H9 (cell line): ENCODE measurements around the gene NRXN3. TPM values are rescaled to one million over a fixed set of nuclear protein-coding genes. Genes with fewer than 3 reads are reported as not detected.

ENCODE experiments used
- DNase-seq: peaks from one replicate; pipeline ENCODE4 v3.0.0-alpha.2; 2017
- H2AFZ ChIP-seq: one replicate; pipeline ENCODE4 v1.6.1; 2013; ENCODE audit warnings: mild to moderate bottlenecking, low read length, control low read depth, moderate library complexity
- H2AK5ac ChIP-seq: 2 replicates; pipeline ENCODE4 v1.6.1; 2013; ENCODE audit warnings: low read length, control low read depth, mixed read lengths; ENCODE audit not compliant: insufficient read length
- H2BK120ac ChIP-seq: one replicate; pipeline ENCODE4 v1.6.1; 2013; ENCODE audit warnings: low read depth, mild to moderate bottlenecking, low read length, control low read depth, inconsistent platforms; ENCODE audit not compliant: poor library complexity, severe bottlenecking
- H2BK12ac ChIP-seq: 2 replicates; pipeline ENCODE4 v1.6.1; 2013; ENCODE audit warnings: low read length, control low read depth, mixed read lengths, low read depth; ENCODE audit not compliant: insufficient read length
- H2BK15ac ChIP-seq: 2 replicates; pipeline ENCODE4 v1.6.1; 2013; ENCODE audit warnings: low read depth, low read length, control low read depth
- H2BK20ac ChIP-seq: one replicate; pipeline ENCODE4 v1.6.1; 2013; ENCODE audit warnings: low read depth, mild to moderate bottlenecking, low read length, control low read depth, inconsistent platforms; ENCODE audit not compliant: poor library complexity, severe bottlenecking
- H2BK5ac ChIP-seq: 2 replicates; pipeline ENCODE4 v1.6.1; 2013; ENCODE audit warnings: low read length, control low read depth, mixed read lengths; ENCODE audit not compliant: insufficient read length
- H3K14ac ChIP-seq: 2 replicates; pipeline ENCODE4 v1.6.1; 2013; ENCODE audit warnings: low read length, control low read depth; ENCODE audit not compliant: insufficient read depth
- H3K18ac ChIP-seq: 2 replicates; pipeline ENCODE4 v1.6.1; 2013; ENCODE audit warnings: low read depth, mild to moderate bottlenecking, mixed read lengths, low read length, control low read depth; ENCODE audit not compliant: insufficient read length
- H3K23ac ChIP-seq: 2 replicates; pipeline ENCODE4 v1.6.1; 2013; ENCODE audit warnings: low read length, control low read depth, mixed read lengths, low read depth; ENCODE audit not compliant: insufficient read length
- H3K23me2 ChIP-seq: 2 replicates; pipeline ENCODE4 v1.6.1; 2013; ENCODE audit warnings: low read depth, mild to moderate bottlenecking, mixed read lengths, low read length, control low read depth; ENCODE audit not compliant: insufficient read length, poor library complexity, severe bottlenecking
- H3K27ac ChIP-seq: 2 replicates; pipeline ENCODE4 v1.5.1; 2013; ENCODE audit warnings: low read length, control low read depth, mixed read lengths, low read depth; ENCODE audit not compliant: insufficient read length
- H3K27me3 ChIP-seq: 2 replicates; pipeline ENCODE4 v1.6.1; 2013; ENCODE audit warnings: low read length, control low read depth, inconsistent platforms; ENCODE audit not compliant: insufficient read depth
- H3K4ac ChIP-seq: 2 replicates; pipeline ENCODE4 v1.6.1; 2013; ENCODE audit warnings: low read depth, mild to moderate bottlenecking, control low read depth, inconsistent platforms, low read length, moderate library complexity
- H3K4me1 ChIP-seq: 2 replicates; pipeline ENCODE4 v1.6.1; 2013; ENCODE audit warnings: low read length, control low read depth, inconsistent platforms; ENCODE audit not compliant: insufficient read depth
- H3K4me2 ChIP-seq: 2 replicates; pipeline ENCODE4 v1.6.1; 2013; ENCODE audit warnings: low read length, control low read depth, mixed read lengths; ENCODE audit not compliant: insufficient read length, insufficient read depth
- H3K56ac ChIP-seq: 2 replicates; pipeline ENCODE4 v1.6.1; 2013; ENCODE audit warnings: low read depth, mild to moderate bottlenecking, mixed read lengths, low read length, control low read depth; ENCODE audit not compliant: insufficient read length
- H3K79me1 ChIP-seq: 2 replicates; pipeline ENCODE4 v1.6.1; 2013; ENCODE audit warnings: low read depth, mild to moderate bottlenecking, moderate library complexity, low read length, control low read depth, inconsistent platforms; ENCODE audit not compliant: insufficient read depth, poor library complexity, severe bottlenecking
- H3K79me2 ChIP-seq: 2 replicates; pipeline ENCODE4 v1.6.1; 2013; ENCODE audit warnings: low read length, control low read depth, inconsistent platforms; ENCODE audit not compliant: insufficient read depth
- H3K9ac ChIP-seq: 2 replicates; pipeline ENCODE4 v1.6.1; 2013; ENCODE audit warnings: low read length, control low read depth, mixed read lengths; ENCODE audit not compliant: insufficient read length; ENCODE audit errors: extremely low read depth
- H3K9me3 ChIP-seq: one replicate; pipeline ENCODE4 v1.6.1; 2013; ENCODE audit warnings: low read depth, low read length, inconsistent platforms; ENCODE audit not compliant: control insufficient read depth
- H3T11ph ChIP-seq: one replicate; pipeline ENCODE4 v1.6.1; 2013; ENCODE audit warnings: mild to moderate bottlenecking, low read length, control low read depth, inconsistent platforms
- H4K20me1 ChIP-seq: one replicate; pipeline ENCODE4 v1.6.1; 2013; ENCODE audit not compliant: control insufficient read depth, insufficient read length, insufficient read depth
- H4K5ac ChIP-seq: 2 replicates; pipeline ENCODE4 v1.6.1; 2013; ENCODE audit warnings: low read depth, mild to moderate bottlenecking, mixed read lengths, low read length, control low read depth; ENCODE audit not compliant: insufficient read length
- H4K8ac ChIP-seq: replicated peaks from 2 replicates; pipeline ENCODE4 v1.6.1; 2013; ENCODE audit warnings: low read length, control low read depth, mixed read lengths, low read depth; ENCODE audit not compliant: insufficient read length
- H4K91ac ChIP-seq: 2 replicates; pipeline ENCODE4 v1.6.1; 2013; ENCODE audit warnings: low read depth, mild to moderate bottlenecking, moderate library complexity, mixed read lengths, low read length, control low read depth; ENCODE audit not compliant: insufficient read length
- H3K27ac Mint-ChIP-seq, 3 experiments: 2 replicates in 2 of 3; 3 replicates in 1 of 3; pipeline ENCODE4 v1.8.0; 2020 to 2021; ENCODE audit warnings: mixed read lengths in 3 of 3, mild to moderate bottlenecking in 1 of 3, moderate library complexity in 1 of 3
- H3K27me3 Mint-ChIP-seq: 2 replicates; pipeline ENCODE4 v1.8.0; 2021; ENCODE audit warnings: low read depth, mild to moderate bottlenecking, moderate library complexity, mixed read lengths
- H3K36me3 Mint-ChIP-seq, 3 experiments: 2 replicates in 2 of 3; 3 replicates in 1 of 3; pipeline ENCODE4 v1.8.0; 2020 to 2021; ENCODE audit warnings: low read depth in 3 of 3, mixed read lengths in 3 of 3; ENCODE audit not compliant: insufficient read depth in 1 of 3
- H3K4me1 Mint-ChIP-seq, 2 experiments: 2 replicates each; pipeline ENCODE4 v1.8.0; 2020; ENCODE audit warnings: mixed read lengths in 2 of 2
- H3K4me3 Mint-ChIP-seq, 2 experiments: 2 replicates in 1 of 2; 3 replicates in 1 of 2; pipeline ENCODE4 v1.8.0; 2020 to 2021; ENCODE audit warnings: mild to moderate bottlenecking in 2 of 2, mixed read lengths in 2 of 2, moderate library complexity in 1 of 2
- H3K9me3 Mint-ChIP-seq, 2 experiments: 2 replicates in 1 of 2; 3 replicates in 1 of 2; pipeline ENCODE4 v1.8.0; 2020; ENCODE audit warnings: mild to moderate bottlenecking in 2 of 2, mixed read lengths in 2 of 2, moderate library complexity in 1 of 2
- CTCF ChIP-seq: fragments of 200-600 bp; sonication (generic); conservative IDR thresholded peaks from 3 replicates; pipeline ENCODE4 v1.8.0; 2021; ENCODE audit warnings: antibody characterized with exemption, mild to moderate bottlenecking
- WGBS: extraction: QIAGEN DNeasy Blood & Tissue Kit; methylation state at CpG from one replicate; pipeline ENCODE4 v1.1.7; 2013; ENCODE audit warnings: missing lambda C conversion rate, low lambda C conversion rate, mixed read lengths; ENCODE audit not compliant: insufficient read length; ENCODE audit errors: extremely low coverage; 5-methylcytosine and 5-hydroxymethylcytosine counted together
- total RNA-seq: library from RNA; stranded (reverse); gene quantifications from 2 replicates; pipeline ENCODE4 v1.2.1, GENCODE V29; 2021

NRXN3 gene
- total RNA-seq, 1 experiment from 2014 or later = 1.8 TPM

DNA sequence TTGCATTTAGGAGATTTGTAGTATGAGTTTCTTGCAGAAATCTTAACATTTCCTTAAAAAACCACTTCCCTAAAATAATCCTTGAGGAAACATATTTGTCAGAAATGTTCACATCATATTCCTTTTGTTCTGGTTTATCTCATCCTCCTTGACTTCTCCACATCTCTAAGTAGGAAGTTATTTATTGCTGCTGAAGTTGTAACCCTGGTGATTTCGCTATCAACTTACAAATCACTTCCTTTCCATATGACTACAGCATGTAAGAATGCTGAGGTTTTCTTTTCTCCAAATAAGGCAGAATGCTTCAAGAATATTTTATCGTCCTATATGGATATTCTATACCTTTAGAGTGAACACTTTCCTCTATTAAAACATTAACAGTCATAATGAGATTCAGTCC is 751.7 kb downstream of the NRXN3 start:
- Histone ChIP-seq H4K91ac (no peak overlapping the region), H2BK20ac (no peak overlapping the region), H3K23ac (no peak overlapping the region), H3K56ac (no peak overlapping the region), H4K20me1 (no peaks in the 10 kb centered on the region), H3K79me1 (no peaks in the 10 kb centered on the region), H4K5ac (no peak overlapping the region), H2BK120ac (no peak overlapping the region), H3K9ac (no peak overlapping the region), H4K8ac (no peak overlapping the region), H3K18ac (no peak overlapping the region), H3K79me2 (no peaks in the 10 kb centered on the region), H3K23me2 (no peaks in the 10 kb centered on the region), H2BK12ac (no peak overlapping the region), H2BK5ac (no peak overlapping the region), H2AK5ac (no peak overlapping the region), H3T11ph (no peak overlapping the region), H3K4ac (no peak overlapping the region), H2AFZ (no peak overlapping the region), H3K4me2 (no peak overlapping the region), H3K14ac (no peak overlapping the region), H3K27ac (no peak overlapping the region), H3K27me3 (no peaks in the 10 kb centered on the region), H3K4me1 (no peaks in the 10 kb centered on the region), H3K9me3 (no peaks in the 10 kb centered on the region), H2BK15ac (no peak overlapping the region)
- Mint-ChIP-seq H3K27me3 (no peaks in the 10 kb centered on the region), H3K9me3 (no peaks in the 10 kb centered on the region), H3K4me1 (peaks cover 0 to 4% of the 10 kb centered on the region in 2 experiments; a peak in 1 of 4 replicates), H3K27ac (no peak overlapping the region), H3K36me3 (no peaks in the 10 kb centered on the region), H3K4me3 (no peak overlapping the region)
- no peak for DNase-seq
- TF ChIP-seq CTCF = no peak
- no CpG with 5 or more reads among the region's 2 CpGs for WGBS
